GM23338 (cell line): ENCODE data around the gene SULT1B1. TPM values are rescaled to one million over a fixed set of nuclear protein-coding genes. Genes with fewer than 3 reads are reported as not detected.

Experiments
- CREB1 ChIP-seq: fragments of 250-450 bp; sonication (Bioruptor Pico); IDR thresholded peaks from 2 replicates; pipeline ENCODE4 v1.5.0; 2020; ENCODE audit warnings: low read depth, mild to moderate bottlenecking, moderate library complexity
- EZH2 ChIP-seq: fragments of 200-600 bp; sonication (generic); IDR thresholded peaks from one replicate; pipeline ENCODE4 v1.8.0; 2017; ENCODE audit warnings: antibody characterized with exemption, mild to moderate bottlenecking, low read depth; ENCODE audit not compliant: unreplicated experiment
- EZH2phosphoT487 ChIP-seq: fragments of 200-600 bp; sonication (generic); IDR thresholded peaks from one replicate; pipeline ENCODE4 v1.8.1; 2018; ENCODE audit warnings: antibody characterized with exemption; ENCODE audit not compliant: unreplicated experiment
- JUNB ChIP-seq: IDR thresholded peaks from one replicate; pipeline ENCODE4 v1.6.1; 2016; ENCODE audit warnings: antibody characterized with exemption; ENCODE audit not compliant: unreplicated experiment
- STAT1 ChIP-seq: IDR thresholded peaks from one replicate; pipeline ENCODE4 v1.6.1; 2016; ENCODE audit warnings: antibody characterized with exemption; ENCODE audit not compliant: unreplicated experiment
- polyA plus RNA-seq: library from polyadenylated mRNA; unstranded; fragments of >200 nt; fragmentation: Nextera tagmentation; extraction: Ambion mirVana; gene quantifications from 2 replicates; pipeline ENCODE4 v1.2.1, GENCODE V29; 2016
- total RNA-seq: library from RNA; depleted of rRNA; stranded (reverse); fragments of >200 nt; shearing (Covaris generic); gene quantifications from 2 replicates; pipeline ENCODE4 v1.2.3, GENCODE V29; 2014; rRNA removed
- TF ChIP-seq, protein P1 (sequence below): IDR thresholded peaks from 2 replicates; pipeline ENCODE4 v1.6.1; 2016; ENCODE audit warnings: antibody characterized with exemption

Gene SULT1B1
- total and polyA plus RNA-seq, 2 experiments from 2014 or later = not detected

DNA sequence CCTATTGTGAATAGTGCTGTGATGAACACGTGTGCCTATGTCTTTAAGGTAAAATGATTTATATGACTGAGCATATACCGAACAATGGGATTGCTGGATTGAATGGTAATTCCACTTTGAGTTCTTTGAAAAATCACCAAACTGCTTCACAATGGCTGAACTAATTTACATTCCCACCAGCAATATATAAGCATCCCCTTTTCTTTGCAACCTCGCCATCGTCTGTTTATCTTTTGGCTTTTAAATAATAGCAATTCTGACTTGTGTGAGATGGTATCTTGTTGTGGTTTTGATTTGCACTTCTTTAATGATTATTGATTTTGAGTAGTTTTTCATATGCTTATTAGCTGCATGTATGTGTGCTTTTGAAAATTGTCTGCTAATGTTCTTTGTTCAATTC is 75.6 kb downstream of the SULT1B1 start (continued):
- TF ChIP-seq EZH2phosphoT487 (no peak), STAT1 (no peak), CREB1 (no peak), EZH2 (no peak), JUNB (no peak)
- TF ChIP-seq, protein P1, sequence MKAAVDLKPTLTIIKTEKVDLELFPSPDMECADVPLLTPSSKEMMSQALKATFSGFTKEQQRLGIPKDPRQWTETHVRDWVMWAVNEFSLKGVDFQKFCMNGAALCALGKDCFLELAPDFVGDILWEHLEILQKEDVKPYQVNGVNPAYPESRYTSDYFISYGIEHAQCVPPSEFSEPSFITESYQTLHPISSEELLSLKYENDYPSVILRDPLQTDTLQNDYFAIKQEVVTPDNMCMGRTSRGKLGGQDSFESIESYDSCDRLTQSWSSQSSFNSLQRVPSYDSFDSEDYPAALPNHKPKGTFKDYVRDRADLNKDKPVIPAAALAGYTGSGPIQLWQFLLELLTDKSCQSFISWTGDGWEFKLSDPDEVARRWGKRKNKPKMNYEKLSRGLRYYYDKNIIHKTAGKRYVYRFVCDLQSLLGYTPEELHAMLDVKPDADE = no peak

Other genes starting within 250 kb of the SULT1B1 start
- gene UGT2A2, start 121.0 kb downstream of the SULT1B1 start, total RNA-seq = not detected in 2 replicates
- gene UGT2A2, start 121.0 kb downstream of the SULT1B1 start, polyA plus RNA-seq = not detected in 2 replicates
- gene UGT2A1, start 107.4 kb downstream of the SULT1B1 start, total RNA-seq = not detected in 2 replicates
- gene UGT2A1, start 107.4 kb downstream of the SULT1B1 start, polyA plus RNA-seq = not detected in 2 replicates
- gene SULT1E1, start 99.5 kb upstream of the SULT1B1 start, total RNA-seq = 0.12 TPM in 1 of 2 replicates, not detected in the other
- gene SULT1E1, start 99.5 kb upstream of the SULT1B1 start, polyA plus RNA-seq = not detected in 2 replicates
- gene CSN1S1, start 170.4 kb upstream of the SULT1B1 start, total RNA-seq = not detected in 2 replicates
- gene CSN1S1, start 170.4 kb upstream of the SULT1B1 start, polyA plus RNA-seq = 0.21 TPM in 1 of 2 replicates, not detected in the other
- gene CSN2, start 205.1 kb upstream of the SULT1B1 start, total RNA-seq = not detected in 2 replicates
- gene CSN2, start 205.1 kb upstream of the SULT1B1 start, polyA plus RNA-seq = not detected in 2 replicates
- not detected in 2 replicates for gene STATH, start 235.3 kb upstream of the SULT1B1 start, total RNA-seq
- not detected in 2 replicates for gene STATH, start 235.3 kb upstream of the SULT1B1 start, polyA plus RNA-seq